ENCODE data around the gene TRAK1.

DNA sequence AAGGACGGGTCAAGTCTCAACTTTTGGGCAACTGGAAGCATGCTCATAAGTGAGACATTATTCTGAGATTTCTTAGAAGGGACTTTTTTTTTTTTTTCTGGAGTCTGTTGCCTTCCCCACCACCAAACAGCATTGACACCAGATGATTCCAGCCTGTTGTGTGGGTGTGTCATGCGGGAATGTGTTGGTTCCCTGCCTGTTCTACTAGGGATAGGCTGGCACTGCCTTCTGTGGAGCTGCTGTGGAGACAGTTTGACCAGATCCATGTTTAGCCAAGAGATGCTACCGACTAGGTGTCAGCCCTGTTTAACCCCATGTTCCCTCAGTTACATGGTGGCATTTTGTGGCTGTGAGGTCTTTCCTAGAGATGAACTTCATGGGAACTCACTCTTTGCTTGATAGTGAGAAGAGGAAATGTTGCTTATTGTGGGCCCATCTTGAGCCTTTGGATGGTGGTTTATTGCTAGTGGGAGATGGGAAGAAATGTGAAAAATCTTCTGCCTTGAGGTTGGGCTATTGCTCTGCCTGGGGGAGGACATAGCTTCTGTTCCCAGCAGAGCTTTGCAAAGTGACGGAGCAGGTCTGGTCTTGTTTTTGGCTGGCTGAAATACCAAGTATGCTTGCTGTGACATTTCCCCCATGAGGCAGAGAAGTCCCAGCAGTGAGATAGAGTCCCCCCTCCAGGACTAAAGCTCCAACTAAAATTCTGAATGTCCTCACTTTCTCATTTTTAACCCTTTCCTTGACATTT lies 31.3 kb downstream of the TRAK1 start:
- TF ChIP-seq POLR2A (IDR thresholded peaks at IDR 0.05; ENCODE audit: low read length) (no peak), GATA1 (IDR thresholded peaks at IDR 0.05; ENCODE audit: low read depth, low read length) (no peak)
